ENCODE measurements around the gene DENND2D. TPM values are rescaled to one million over a fixed set of nuclear protein-coding genes. Genes with fewer than 3 reads are reported as not detected.

Gene DENND2D
- total and polyA plus RNA-seq, 2 donors (not counting 3 experiments of a cell fraction or from before 2014, with no cell fraction given) = 0.41 to 1.00 TPM

GRCh38 chr1:111172463-111172862 lies 28.0 kb downstream of the DENND2D start:
- POLR2A ChIA-PET = no interaction called here
- Histone ChIP-seq H3K4me3 (replicated peaks in 1 of 3; ENCODE audit: insufficient read depth in 1 of 3, low read depth in 1 of 3, low read length in 3 of 3) (no peak overlapping the region), H3K9me1 (replicated peaks; ENCODE audit: control insufficient read depth, extremely low read depth, insufficient read depth, low read length) (no peaks in the 10 kb centered on the region), H4K20me1 (replicated peaks; ENCODE audit: control insufficient read depth, extremely low read depth, insufficient read depth, low read length) (no peaks in the 10 kb centered on the region), H3K4me1 (ENCODE audit: control insufficient read depth, extremely low read depth, insufficient read depth, low read length) (peaks cover 3% of the 10 kb centered on the region), H3K79me2 (ENCODE audit: control insufficient read depth, insufficient read depth, low read length) (peaks cover 2% of the 10 kb centered on the region), H3K9me3 (replicated peaks; ENCODE audit: control insufficient read depth, insufficient read depth, low read length) (no peaks in the 10 kb centered on the region), H3K9ac (replicated peaks; ENCODE audit: extremely low read depth, insufficient read depth, low read length) (no peak overlapping the region), H2AFZ (ENCODE audit: low read depth, low read length) (no peak overlapping the region), H3K36me3 (ENCODE audit: control insufficient read depth in 2 of 2, extremely low read depth in 1 of 2, insufficient read depth in 2 of 2, low read length in 2 of 2) (peaks cover 2 to 7% of the 10 kb centered on the region in 2 experiments), H3K27me3 (ENCODE audit: control insufficient read depth in 2 of 2, insufficient read depth in 2 of 2, low read length in 2 of 2) (no peaks in the 10 kb centered on the region), H3K27ac (ENCODE audit: insufficient read depth, low read depth, low read length) (no peak overlapping the region), H3K4me2 (ENCODE audit: insufficient read depth, low read length) (no peak overlapping the region)
- intact Hi-C loops (cut with micrococcal nuclease) (no loop called here), dilution Hi-C loops (cut with MboI; ENCODE audit: extremely low pct_ligation_motif_present, low sequenced_read_pairs) (no loop called here)
- TF ChIP-seq POLR2AphosphoS5 (IDR thresholded peaks at IDR 0.05; ENCODE audit: insufficient read depth, low read depth, low read length) = no peak
- no peak for TF ChIP-seq FOS (IDR thresholded peaks at IDR 0.05; ENCODE audit: borderline replicate concordance, insufficient read depth, low read length)
- TF ChIP-seq CTCF (IDR thresholded peaks at IDR 0.05; ENCODE audit: extremely low read depth in 1 of 2, insufficient read depth in 1 of 2, low read depth in 1 of 2, low read length in 2 of 2) = no peak
- TF ChIP-seq EZH2 (IDR thresholded peaks at IDR 0.05; ENCODE audit: borderline replicate concordance, low read depth, low read length, severe bottlenecking) = no peak
- TF ChIP-seq GATA2 (IDR thresholded peaks at IDR 0.05; ENCODE audit: insufficient read depth, insufficient read length, low read depth, low read length) = no peak
- no peak for TF ChIP-seq MYC (IDR thresholded peaks at IDR 0.05; ENCODE audit: low read depth, low read length)
- TF ChIP-seq MAX (IDR thresholded peaks at IDR 0.05; ENCODE audit: insufficient read depth, insufficient read length) = no peak
- no peak for TF ChIP-seq POLR2A (IDR thresholded peaks at IDR 0.05; ENCODE audit: low read depth, low read length)
- TF ChIP-seq JUN (IDR thresholded peaks at IDR 0.05; ENCODE audit: borderline replicate concordance, insufficient read depth, insufficient read length, low read depth) = no peak
- DNase-seq (ENCODE audit: low read depth, low spot score) (no peak), FAIRE-seq (no peak)
- BruUV-seq (replicated peaks) = no TSS peak
- CTCF ChIA-PET = interaction anchor here (1.0 to 1.4 kb wide), 2 partner anchors 10 to 22 kb away, joined by 3 read pairs; no protein-coding TSS in a partner anchor

Data from endothelial cell of umbilical vein (primary cell).